CD4-positive, alpha-beta T cell treated with Interleukin-2 at 100 ng/mL for 4 hours (primary cell): ENCODE results near the gene USP3.
A peak's percentile ranks its signal among the peaks of the same experiment; 100 is the strongest.

Source experiments
- DNase-seq: peaks from one replicate; pipeline ENCODE4 v3.0.0-alpha.2; 2020; ENCODE audit warnings: low spot score

USP3 gene

DNA sequence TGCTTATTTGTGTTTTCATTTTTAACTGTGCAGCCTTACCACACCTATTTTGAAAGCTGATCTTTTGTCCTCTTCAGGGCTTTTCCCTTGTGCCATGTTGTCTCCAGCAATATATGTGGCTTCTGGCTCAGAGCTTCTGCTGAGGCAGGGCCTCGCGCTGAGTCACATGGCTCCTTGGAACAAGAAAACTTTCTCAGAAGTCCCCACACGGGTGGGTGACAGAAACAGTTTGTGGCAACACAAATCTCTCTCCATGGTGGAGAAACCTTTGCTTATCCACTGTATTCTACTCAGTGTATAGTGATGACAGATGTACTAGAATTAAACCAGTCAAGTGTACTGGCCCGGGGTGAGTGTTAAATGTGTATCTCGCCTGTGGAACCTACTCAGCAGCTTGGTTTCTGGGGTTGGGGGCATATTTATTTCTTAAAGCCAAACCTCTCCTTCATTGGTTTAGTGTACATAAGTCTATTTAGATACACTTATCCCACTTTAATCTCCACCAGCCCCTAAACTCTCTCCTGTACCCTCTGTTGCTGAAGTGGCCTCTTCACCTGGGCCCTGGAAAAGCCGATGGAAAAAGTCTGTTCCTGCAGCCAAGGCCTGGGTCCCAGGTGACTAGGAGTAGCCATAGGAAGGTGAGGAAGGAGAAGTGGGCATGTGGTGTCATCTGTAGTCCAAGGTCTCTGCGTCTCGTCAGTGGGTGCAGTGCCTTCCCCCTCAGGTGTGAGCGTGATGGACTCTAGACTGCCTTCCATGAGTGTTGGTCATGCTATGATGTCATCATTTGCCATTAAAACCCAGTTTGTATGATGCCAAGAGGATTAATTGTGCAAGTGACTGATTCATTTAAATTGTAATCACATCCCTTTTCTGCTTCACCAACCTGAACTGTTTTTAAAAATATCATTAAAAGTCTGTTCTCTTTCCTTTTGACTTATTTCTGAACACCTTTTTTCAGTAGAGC, 89.6 kb downstream of the USP3 start:
- DNase-seq, result peak; percentile 57

DNA sequence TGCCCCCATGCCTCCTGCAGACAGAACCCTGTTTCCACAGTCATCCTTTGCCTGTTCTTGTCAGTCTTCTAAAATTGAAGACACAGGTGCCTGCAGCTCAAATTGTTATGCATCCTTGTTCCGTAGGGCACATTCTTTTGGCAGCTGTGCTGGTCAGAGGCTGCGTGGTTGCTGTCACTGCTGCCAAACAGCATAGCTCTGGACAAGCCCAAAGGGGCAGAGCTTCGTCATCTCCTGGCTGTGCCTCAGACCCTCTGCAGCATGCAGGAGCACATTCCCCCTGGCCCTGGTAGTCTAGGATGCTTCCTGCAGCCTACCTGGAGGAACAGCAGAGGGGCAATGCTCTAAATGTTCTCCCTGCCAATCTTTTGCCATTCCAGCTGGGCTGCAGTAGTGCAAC, 90.7 kb downstream of the USP3 start:
- no peak for DNase-seq

DNA sequence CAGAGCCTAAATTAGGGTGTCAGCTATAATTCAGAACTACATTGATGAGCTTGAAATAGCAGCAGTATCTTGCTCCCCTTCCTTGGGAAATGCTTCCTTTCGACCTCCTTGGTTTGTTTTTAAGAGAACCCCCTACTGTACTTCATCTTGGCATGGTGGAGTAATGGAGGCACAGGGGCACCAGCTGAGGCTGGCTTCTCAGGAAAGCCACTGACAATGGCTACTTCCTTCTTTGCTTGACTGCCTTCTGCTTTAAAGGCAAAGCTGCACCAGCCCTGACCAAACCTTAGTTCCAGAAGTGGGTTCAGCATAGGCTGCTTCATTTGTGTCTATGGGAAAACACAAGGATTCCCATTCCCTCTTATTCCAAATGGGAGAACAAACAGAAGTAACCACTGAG, 91.3 kb downstream of the USP3 start:
- DNase-seq, result no peak

DNA sequence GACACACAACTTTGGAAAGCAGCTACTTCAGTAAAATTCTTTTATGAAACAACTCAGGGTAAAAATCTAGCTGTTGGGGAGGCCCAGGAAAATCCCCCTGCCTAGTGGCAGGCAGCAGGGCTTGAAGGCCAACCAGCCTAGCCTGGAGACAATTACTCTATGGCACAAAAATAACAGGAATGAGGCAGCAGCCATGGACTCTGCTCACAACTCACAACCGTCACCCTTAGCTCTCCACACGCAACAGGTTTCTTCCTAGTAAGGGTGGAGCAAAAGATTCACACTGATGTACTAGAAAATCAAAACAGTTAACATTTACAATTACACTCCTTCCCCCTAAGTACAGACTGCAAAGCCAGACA, 92.3 kb downstream of the USP3 start:
- DNase-seq, result no peak

DNA sequence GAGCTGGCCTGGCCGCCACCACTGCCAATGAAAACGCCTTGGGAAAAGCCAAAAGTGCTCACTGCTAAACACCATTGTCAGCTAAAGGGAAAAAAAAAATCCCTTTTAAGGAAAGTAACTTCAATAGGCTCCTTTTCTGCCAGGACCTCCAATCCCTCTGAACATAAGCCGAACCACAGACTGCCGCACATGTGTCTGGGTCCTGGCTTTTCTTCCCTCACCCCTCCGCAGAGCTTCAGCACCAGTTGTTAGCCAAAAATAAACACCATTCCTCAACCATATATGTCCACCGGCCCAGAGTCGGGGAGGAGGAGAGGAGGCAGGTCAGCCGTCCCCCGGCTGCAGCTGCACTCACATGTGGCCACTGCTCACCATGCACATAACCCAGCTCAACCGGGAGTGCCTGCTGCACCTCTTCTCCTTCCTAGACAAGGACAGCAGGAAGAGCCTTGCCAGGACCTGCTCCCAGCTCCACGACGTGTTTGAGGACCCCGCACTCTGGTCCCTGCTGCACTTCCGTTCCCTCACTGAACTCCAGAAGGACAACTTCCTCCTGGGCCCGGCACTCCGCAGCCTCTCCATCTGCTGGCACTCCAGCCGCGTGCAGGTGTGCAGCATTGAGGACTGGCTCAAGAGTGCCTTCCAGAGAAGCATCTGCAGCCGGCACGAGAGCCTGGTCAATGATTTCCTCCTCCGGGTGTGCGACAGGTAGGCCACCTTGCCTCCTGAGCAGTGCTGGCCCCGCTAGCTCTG, 92.8 kb downstream of the USP3 start, which contains the start of gene FBXL22:
FBXL22 (plus strand) TSS at position 350 of the 753 bp plus-strand sequence; CDS start at position 356, 6 bp downstream.
- DNase-seq, result no peak

DNA sequence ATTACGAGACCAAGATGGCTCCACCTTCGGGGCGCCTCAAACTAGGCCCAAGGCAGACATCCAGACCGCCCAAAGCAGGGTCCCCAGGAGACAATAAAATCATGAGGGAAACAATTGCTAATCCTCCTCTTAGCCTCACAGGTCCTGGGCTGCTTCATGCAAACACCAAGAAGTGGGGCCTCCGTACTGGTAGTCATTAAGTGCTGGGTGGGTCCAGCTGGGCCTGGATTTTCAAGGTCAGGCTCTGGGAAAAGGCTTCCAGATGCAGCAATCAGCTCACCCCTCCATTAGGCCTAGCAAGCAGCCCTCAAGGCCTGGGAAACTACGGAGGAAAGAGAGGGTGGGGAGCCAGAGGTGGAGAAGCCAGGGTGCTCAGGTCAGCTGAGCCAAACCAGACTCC, 93.4 kb downstream of the USP3 start:
- no peak for DNase-seq

DNA sequence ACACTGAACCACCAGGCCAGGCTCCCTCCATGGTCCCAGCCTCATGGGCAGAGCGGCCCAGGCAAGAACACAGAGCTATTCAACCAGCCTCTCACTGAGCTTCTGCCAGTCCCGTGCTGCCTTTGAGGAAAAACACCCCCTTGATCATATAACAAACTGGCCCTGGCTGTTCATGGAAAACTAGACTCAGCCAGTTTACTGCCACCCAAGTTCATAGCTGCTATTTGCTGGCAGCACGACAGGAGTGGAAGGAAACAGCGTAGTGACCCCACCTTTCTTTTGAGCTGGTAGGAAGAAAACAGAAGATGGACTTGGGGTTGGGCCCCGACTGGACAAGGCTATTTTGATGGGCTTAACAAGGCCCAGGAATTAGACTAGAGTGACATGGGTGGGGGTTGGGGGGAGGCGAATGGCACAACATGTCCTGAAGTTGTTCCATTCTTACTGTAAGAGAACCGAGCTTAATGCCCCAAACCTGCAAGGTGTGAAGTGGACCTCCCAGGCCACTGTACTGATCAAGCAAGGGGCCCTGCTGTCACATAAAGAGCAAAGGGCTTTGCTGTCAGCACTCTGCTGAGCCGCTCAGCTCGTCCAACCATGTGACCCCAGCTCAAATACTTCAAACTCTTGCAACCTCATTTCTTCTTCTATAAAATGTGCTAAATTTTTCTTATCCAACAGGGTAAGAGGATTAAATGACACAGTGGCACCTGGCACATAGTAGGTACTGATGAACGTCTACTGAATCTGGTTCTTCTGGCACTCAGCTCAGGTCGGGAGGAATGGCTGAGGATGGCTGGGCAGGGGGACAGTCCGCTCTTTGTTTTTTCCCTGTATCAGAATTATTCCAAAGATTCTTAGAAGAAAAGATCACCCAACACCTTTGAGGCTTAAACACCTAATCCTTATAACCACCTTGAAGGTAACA, 94.3 kb downstream of the USP3 start:
- DNase-seq, result no peak

DNA sequence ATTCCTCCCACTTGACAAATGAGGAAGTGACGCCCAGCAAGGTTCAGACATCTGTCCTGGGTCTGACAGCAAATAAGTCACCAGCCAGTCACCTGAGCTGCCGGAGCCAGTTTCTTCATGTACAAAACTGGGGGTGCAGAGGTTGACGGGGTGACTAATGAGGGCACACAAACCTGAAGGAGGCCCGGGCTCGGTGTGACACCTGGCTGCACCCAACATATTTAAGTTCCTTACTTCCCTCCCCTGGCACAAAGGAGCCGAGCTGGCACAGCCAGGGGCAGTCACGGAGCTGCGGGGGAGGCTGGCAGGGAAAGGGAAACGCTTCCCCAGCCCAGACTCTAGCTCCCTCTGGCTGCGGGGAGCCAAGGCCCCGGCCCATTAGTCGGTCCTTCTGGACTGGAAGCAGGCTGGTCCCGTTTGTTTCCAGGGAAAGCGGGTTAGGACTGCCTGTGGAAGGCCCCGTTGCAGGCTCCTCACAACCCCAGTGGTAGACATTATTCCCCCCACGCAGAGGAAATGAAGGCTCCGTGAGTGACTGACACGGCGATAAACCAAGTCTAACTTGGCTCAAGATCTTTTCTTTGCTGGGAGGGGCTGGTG, 95.1 kb downstream of the USP3 start:
- DNase-seq, result peak; percentile 50

DNA sequence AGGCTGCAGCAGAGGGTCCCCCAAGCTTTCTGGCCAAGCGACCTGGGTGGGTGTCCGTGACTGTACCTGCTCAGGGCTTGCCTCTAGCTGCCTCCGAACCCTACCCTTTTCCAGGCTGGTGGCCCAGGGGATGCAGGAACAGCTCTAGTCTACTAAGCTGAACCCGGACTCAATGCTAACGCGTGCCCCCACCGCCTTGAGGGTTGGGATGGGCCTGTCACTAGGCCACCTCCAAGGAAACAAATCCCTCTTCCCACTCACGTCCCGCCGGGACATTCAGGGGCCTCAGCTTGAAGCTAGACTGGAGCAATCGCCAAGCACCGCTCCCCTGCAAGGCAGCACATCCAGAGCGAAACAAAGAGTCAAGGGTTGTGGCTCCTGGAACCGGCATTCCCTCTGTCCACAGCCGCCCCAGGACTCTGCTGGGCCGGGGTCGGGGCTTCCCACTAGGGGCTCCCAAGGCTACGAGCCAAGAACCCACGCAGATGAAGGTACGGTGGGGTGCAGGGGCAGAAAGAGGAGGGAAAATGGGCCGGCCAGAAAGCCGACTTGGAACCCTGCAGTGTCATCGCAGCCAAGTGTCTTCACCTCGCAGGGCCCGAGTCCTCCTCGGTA, 95.7 kb downstream of the USP3 start:
- no peak for DNase-seq

DNA sequence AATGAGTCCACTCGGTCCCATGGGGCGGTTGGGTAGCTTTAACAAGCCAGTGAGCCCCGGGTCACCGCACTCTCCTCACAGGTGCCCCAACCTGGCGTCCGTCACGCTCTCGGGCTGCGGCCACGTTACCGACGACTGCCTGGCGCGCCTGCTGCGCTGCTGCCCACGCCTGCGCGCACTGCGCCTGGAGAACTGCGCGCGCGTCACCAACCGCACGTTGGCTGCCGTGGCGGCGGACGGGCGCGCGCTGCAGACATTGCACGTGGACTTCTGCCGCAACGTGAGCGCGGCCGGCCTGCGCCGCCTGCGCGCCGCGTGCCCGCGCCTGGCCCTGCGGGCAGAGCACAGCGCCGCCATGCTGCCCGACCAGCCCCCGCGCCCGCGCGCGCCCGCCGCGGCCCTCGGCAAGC, 96.2 kb downstream of the USP3 start:
- DNase-seq, result peak; percentile 90

DNA sequence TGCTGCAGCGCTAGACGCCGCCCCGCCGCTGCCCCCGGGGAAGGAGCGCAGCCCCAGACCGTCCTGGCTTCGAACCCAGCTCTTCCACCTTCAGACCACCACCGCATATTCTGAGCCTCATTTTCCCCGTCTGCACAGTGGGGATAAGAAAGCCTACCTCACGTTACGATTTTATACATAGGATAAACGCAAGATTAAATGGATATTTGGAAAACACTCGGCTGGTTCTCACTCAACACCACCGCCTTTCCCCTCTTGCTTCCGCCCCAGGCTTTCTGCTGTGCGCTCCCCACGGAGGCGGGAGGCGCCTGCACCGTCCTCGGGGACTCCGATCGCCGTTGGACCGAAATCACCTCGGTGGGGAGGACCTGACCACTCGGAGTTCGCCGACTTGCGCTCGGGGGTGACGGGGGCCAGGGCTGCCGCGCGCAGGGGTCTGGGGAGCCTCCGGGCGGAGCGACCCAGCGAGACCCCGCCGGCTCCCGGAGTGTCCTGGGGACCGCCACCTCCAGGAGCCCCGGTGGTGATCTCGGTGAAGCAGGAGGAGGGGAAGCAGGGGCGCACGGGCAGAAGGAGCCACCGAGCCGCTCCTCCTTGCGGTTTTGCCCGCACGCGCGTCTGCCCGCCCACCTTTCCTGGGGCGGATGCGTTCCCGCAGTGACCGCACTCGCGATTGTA, 96.8 kb downstream of the USP3 start:
- DNase-seq, result peak; percentile 40

DNA sequence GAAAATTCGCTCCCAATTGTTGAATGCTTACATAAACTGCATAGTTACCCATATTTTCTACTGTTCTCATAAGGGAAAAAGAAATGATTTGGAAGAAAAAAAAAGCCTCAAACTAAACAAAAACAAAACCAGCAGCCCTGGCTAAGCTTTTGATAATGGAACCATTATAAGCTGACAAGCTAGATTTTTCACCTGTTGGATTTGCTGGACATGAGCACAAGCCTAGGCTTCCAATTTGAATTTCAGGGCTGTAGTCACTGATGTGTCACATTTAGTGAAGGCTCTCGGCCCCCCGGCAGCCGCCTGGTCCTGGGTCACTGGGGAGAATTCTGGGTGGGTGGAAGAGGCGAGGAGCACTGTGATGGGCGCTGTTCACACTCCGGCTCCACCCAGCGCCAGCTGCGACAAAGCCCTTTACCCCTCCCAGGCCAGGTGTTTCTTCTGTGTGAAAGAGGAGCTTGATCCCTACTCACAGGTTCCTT, 97.4 kb downstream of the USP3 start:
- no peak for DNase-seq

DNA sequence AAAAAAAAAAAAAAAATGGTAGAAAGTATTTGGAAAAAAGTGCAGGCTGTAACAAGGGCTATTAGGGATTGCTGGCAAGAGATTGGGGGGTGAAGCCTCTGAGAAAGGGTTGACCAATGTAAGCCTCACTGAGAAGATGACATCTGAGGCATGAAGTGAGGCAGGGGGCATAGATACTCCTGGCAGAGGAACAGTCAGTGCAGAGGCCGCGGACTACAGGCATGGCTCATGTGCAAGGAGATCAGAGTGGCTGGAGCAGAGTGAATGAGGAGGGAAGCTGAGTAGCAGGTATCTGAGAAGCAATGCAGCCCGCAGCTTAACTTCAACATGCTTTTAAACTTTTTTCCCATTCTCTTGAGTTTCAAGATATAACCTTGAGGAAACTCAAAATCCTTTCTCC, 98.2 kb downstream of the USP3 start:
- no peak for DNase-seq

DNA sequence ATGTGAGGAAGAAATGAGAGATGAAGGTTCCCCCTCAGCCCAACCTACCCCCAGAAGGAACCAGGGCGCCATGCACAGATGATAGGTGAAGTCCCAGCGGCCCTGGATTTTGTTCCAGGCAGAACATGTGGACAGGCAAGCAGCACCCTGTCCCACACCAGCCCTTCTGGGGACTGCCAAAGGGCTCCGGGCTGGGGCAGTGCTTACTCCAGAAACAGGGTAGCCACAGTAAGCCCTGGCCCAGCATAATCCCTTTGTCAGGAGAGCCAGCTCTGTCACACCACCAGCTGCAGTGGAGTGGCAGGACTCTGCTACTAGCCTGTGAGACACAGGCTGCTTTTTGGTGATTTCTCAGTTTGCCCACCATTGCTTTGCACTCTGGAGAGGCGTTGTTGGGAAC, 99.1 kb downstream of the USP3 start:
- no peak for DNase-seq

DNA sequence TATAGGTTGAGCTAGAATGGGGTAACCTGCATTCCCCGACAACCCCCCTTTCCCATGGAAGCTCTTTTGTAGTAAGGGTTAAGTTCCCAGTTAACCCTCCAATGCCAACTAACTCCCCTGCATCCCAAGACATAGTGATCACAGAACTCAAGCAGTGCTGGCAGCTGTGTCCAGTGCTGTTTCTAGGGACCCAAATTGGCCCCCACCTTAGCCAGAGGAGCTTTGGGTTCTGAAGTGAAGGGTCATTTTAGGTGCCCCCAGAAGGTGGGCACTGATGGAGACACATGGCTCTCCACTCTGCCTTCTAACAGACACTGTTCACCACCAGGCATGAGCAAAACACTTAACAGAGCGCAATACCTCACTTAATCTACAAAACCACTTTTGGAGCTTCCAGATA, 99.9 kb downstream of the USP3 start:
- DNase-seq, result no peak

DNA sequence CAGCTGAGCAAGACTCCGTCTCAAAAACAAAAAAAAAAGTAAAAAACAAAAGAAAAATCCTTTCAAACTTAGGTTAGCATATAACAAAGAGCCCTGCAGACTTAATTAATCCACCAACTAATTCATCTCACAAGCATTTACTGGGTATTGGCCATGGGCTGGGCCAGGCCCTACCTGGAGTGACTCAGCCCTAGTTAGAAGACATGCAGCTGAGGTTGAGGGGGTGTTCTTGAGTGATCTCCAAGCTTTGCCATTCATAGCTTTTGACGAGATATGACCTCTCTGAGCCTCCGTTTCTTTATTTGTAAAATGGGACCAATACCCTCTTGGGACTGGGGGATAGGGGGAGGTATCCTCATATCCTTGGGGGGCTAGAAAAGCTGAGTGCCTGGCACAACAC, 100.6 kb downstream of the USP3 start:
- DNase-seq, result no peak

DNA sequence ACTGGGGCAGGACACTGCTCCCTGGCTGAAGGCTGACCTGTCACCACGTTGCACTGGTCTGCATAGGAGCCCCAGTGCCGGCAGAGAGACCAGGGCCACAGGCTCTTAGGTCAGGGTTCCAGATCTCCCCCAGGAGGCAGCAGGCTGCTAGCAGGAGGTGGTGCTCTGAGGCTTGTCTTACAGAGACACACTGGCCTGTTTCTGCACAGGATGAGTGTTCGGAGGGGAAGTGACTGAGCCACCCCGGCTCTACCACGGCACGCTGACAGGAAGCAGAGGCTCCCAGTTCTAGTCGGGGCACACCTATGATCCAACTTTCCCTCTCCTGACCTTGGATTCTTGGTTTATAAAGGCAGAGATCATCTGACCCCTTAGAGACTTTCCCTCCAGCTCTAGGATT, 101.4 kb downstream of the USP3 start:
- peak; percentile 59 for DNase-seq

DNA sequence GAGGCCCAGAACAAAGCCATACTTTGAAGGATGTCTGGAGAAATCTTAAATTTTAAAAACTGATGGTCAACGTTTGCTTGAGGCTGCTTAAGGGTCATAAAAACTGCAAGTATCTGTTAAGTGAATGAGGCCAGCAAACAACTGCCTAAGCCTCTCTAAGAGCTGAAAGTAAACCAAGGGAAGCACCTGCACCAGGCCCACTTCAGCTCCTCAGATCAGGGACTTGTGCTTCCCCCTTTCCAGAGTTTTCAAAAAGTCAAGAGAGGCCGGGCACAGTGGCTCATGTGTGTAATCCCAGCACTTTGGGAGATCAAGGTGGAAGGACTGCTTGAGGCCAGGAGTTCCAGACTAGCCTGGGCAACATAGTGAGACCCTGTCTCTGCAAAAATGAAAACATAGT, 101.9 kb downstream of the USP3 start:
- DNase-seq, result no peak

DNA sequence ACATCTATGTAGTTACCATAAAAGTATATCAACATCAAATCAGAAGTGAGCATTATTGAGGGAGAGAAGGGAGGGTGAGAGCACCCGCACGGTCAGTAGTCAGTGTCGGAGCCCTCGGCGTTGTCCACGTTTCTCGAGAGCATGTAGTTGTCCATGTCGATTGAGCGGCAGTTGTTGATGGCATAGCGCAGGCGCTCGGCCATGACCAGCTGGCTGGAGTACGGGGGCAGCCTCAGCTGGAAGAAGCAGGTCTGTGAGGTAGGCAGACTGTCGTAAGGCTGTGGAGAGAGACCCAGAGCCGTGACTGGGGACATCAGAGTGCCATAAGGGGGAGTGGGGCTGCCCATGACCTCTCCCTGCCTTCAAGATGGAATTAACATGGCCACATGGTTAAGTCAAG, 104.6 kb downstream of the USP3 start:
- DNase-seq, result no peak

DNA sequence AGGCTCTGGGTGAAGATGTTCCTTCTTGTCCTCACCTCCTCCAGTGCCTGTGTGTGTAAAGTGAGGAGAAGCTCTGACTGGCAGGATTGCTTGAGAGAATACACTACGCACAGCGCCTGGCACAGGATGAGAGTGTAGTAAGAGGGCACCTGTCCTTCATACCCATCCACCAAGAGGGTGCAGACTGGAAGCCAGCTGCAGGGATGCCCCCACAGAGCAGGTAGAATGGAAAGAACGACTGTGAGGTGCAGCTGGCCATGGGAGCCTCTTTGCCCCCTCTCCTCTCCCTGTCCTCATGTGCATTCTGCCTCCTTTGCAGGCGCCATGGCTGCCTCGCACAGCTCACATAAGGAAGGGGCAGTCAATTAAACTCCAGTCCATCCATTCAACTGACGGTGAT, 105.1 kb downstream of the USP3 start:
- DNase-seq, result no peak
